GM12878 (cell line): ENCODE measurements around the gene OR52I2. TPM values are rescaled to one million over a fixed set of nuclear protein-coding genes. Genes with fewer than 3 reads are reported as not detected.
A peak's percentile ranks its signal among the peaks of the same experiment; 100 is the strongest.

ENCODE experiments used
- ASH2L ChIP-seq: fragments of 300-600, 200-600 bp; sonication (generic); IDR thresholded peaks from 2 replicates; pipeline ENCODE4 v1.6.1; 2017; ENCODE audit warnings: low read depth, mild to moderate bottlenecking, borderline replicate concordance
- KAT2A ChIP-seq: conservative IDR thresholded peaks from 2 replicates; pipeline ENCODE4 v1.6.1; 2011; ENCODE audit warnings: low read depth, low read length; ENCODE audit not compliant: control insufficient read depth
- NFYB ChIP-seq: IDR thresholded peaks from 2 replicates; pipeline ENCODE4 v1.6.1; 2011; ENCODE audit warnings: low read depth, mild to moderate bottlenecking, low read length, improper control_type of control experiment, moderate library complexity; ENCODE audit not compliant: insufficient read depth
- NR2C2 ChIP-seq: IDR thresholded peaks from 2 replicates; pipeline ENCODE4 v1.6.1; 2011; ENCODE audit warnings: borderline replicate concordance, low read depth; ENCODE audit not compliant: control insufficient read depth, insufficient read length
- POLR2AphosphoS5 ChIP-seq: IDR thresholded peaks from 2 replicates; pipeline ENCODE4 v1.6.1; 2011; ENCODE audit warnings: mild to moderate bottlenecking, low read length, inconsistent platforms
- RB1 ChIP-seq: fragments of 450-650 bp; formaldehyde crosslinking; IDR thresholded peaks from 2 replicates; pipeline ENCODE4 v1.6.1; 2017; ENCODE audit warnings: mild to moderate bottlenecking, borderline replicate concordance
- RFX5 ChIP-seq: IDR thresholded peaks from 2 replicates; pipeline ENCODE4 v1.6.1; 2011; ENCODE audit warnings: low read depth, low read length, improper control_type of control experiment
- SMC3 ChIP-seq: IDR thresholded peaks from 2 replicates; pipeline ENCODE4 v1.6.1; 2011; ENCODE audit warnings: low read length, improper control_type of control experiment, borderline replicate concordance
- SP1 ChIP-seq: IDR thresholded peaks from one replicate; pipeline ENCODE4 v1.6.1; 2011; ENCODE audit warnings: low read depth, low read length
- SPI1 ChIP-seq: IDR thresholded peaks from 2 replicates; pipeline ENCODE4 v1.6.1; 2011; ENCODE audit warnings: low read depth, mild to moderate bottlenecking, low read length, moderate library complexity, borderline replicate concordance; ENCODE audit not compliant: insufficient read depth
- TAF1 ChIP-seq: IDR thresholded peaks from 2 replicates; pipeline ENCODE4 v1.6.1; 2011; ENCODE audit warnings: mild to moderate bottlenecking, low read depth, low read length, borderline replicate concordance
- ZNF217 ChIP-seq: fragments of 450-650 bp; IDR thresholded peaks from 2 replicates; pipeline ENCODE4 v1.6.1; 2017; ENCODE audit warnings: antibody characterized with exemption, mild to moderate bottlenecking
- polyA plus RNA-seq, 11 experiments: library from polyadenylated mRNA; depleted of rRNA in 4 of 11; unstranded in 6 of 11; stranded (reverse) in 5 of 11; fragments of >200 nt; fragmentation: Nextera tagmentation in 4 of 11; fragmentation: Illumina TruSeq in 1 of 11; extraction: Ambion mirVana in 4 of 11; extraction: Trizol in 1 of 11; gene quantifications; 1 replicate in 1 of 11; 2 replicates in 10 of 11; pipeline versions ENCODE4 v1.2.1 to v1.2.3, GENCODE V29; 2011 to 2016; ENCODE audit warnings: inconsistent platforms in 2 of 11, missing spikeins in 2 of 11, low read depth in 1 of 11
- total RNA-seq, 4 experiments: library from RNA; depleted of rRNA in 3 of 4; stranded (reverse); fragments of >200 nt in 3 of 4; fragmentation: Illumina TruSeq in 1 of 4; extraction: Trizol in 1 of 4; gene quantifications; 2 replicates each; pipeline versions ENCODE4 v1.2.1 to v1.2.3, GENCODE V29; 2013 to 2021
- TF ChIP-seq, protein P1 (sequence below): fragments of 450-650 bp; conservative IDR thresholded peaks from 2 replicates; pipeline ENCODE4 v1.6.1; 2017; ENCODE audit warnings: mild to moderate bottlenecking, moderate library complexity
- TF ChIP-seq, protein P2 (sequence below): IDR thresholded peaks from 2 replicates; pipeline ENCODE4 v1.6.1; 2012; ENCODE audit warnings: low read depth, low read length, improper control_type of control experiment

The OR52I2 gene
- total and polyA plus RNA-seq, 10 of the 15 experiments (the other 5 are each of a cell fraction or from before 2014, with no cell fraction given) = 0.04 to 0.05 TPM; not detected in 8

DNA sequence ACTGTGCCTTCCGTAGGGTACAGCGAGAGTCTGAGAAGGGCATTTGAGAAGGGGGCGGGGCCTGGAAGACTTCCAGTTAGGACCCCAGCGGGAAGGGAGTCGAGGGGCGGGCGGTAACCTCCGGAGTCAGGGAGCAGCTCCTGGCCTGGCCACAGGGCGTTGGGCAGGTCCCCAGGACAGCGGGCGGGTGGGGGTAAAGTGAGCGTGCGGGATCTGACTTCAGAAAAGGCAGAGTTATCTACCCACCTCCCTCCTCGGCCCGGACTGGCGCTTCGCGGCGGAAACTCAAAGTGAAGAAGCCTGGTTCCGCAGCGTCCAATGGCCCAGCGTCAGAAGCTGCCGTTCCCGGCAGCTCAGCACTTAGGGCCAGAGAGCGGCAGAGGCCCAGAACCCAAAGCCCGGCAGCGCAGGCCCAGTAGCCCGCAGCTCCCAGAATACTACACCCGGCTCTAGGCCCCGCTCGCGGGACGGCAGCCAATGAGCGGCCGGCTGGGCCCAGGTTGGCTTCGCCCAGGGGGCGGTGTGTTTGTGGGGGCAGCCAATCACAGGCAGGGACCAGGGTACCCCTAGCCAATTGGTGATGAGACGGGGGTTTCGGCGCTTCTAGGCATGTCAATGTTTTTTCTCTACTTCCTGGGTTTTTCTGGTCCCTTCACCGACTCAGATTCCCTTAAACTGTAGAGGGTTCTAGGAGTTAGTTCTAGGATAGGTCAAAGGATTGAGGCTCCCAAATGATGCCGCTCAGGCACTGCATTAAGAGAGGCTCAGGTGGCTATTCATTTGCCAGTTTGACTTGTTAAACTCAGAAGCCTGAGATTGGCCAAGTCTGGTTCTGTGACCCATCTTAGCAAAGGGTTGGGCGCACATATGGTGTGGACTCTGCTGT lies 26.5 kb downstream of the OR52I2 start, which contains the start of gene TRIM68 (continued):
- TF ChIP-seq TAF1 (0 out of 2 replicates have a peak, but pooled peaks have one; percentile 19), RB1 (no peak; the same call in 1 of the 2 replicates), RFX5 (peak; percentile 64), ASH2L (0 out of 2 replicates have a peak, but pooled peaks have one; percentile 38), SP1 (peak; percentile 96), KAT2A (no peak), POLR2AphosphoS5 (peak; percentile 81), SPI1 (no peak), ZNF217 (no peak), NR2C2 (no peak), SMC3 (no peak), NFYB (peak; percentile 94)
- TF ChIP-seq, protein P1, sequence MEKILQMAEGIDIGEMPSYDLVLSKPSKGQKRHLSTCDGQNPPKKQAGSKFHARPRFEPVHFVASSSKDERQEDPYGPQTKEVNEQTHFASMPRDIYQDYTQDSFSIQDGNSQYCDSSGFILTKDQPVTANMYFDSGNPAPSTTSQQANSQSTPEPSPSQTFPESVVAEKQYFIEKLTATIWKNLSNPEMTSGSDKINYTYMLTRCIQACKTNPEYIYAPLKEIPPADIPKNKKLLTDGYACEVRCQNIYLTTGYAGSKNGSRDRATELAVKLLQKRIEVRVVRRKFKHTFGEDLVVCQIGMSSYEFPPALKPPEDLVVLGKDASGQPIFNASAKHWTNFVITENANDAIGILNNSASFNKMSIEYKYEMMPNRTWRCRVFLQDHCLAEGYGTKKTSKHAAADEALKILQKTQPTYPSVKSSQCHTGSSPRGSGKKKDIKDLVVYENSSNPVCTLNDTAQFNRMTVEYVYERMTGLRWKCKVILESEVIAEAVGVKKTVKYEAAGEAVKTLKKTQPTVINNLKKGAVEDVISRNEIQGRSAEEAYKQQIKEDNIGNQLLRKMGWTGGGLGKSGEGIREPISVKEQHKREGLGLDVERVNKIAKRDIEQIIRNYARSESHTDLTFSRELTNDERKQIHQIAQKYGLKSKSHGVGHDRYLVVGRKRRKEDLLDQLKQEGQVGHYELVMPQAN = 0 out of 2 replicates have a peak, but pooled peaks have one; percentile 27
- TF ChIP-seq, protein P2, sequence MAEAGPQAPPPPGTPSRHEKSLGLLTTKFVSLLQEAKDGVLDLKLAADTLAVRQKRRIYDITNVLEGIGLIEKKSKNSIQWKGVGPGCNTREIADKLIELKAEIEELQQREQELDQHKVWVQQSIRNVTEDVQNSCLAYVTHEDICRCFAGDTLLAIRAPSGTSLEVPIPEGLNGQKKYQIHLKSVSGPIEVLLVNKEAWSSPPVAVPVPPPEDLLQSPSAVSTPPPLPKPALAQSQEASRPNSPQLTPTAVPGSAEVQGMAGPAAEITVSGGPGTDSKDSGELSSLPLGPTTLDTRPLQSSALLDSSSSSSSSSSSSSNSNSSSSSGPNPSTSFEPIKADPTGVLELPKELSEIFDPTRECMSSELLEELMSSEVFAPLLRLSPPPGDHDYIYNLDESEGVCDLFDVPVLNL = no peak
